Testis (tissue), 2 donors: ENCODE data around the gene AAK1.
"Not testable (repeated sequence)": the region's sequence is repeated elsewhere in the genome, so short reads cannot be mapped to it uniquely, and the experiment has no call there.

ENCODE experiments used
- POLR2A ChIP-seq: fragments of 450-650 bp; IDR thresholded peaks from one replicate; pipeline ENCODE4 v1.6.1; 2017; ENCODE audit warnings: antibody characterized with exemption, mild to moderate bottlenecking, moderate library complexity
- TF ChIP-seq, protein P1 (sequence below), 3 experiments: fragments of 450-650 bp in 2 of 3; fragments of 200-600 bp in 1 of 3; sonication (generic) in 1 of 3; IDR thresholded peaks; one replicate each; pipeline ENCODE4 v1.5.1; 2016 to 2019; ENCODE audit warnings: antibody characterized with exemption in 3 of 3, mild to moderate bottlenecking in 2 of 3, moderate library complexity in 1 of 3

DNA sequence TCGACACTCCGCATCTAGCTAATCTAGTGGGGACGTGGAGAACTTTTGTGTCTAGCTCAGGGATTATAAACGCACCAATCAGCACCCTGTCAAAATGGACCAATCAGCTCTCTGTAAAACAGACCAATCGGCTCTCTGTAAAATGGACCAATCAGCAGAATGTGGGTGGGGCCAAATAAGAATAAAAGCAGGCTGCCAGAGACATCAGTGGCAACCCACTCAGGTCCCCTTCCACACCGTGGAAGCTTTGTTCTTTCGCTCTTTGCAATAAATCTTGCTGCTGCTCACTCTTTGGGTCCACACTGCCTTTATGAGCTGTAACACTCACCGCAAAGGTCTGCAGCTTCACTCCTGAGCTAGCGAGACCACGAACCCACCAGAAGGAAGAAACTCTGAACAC is 20.7 kb downstream of the AAK1 start:
- TF ChIP-seq, protein P1, sequence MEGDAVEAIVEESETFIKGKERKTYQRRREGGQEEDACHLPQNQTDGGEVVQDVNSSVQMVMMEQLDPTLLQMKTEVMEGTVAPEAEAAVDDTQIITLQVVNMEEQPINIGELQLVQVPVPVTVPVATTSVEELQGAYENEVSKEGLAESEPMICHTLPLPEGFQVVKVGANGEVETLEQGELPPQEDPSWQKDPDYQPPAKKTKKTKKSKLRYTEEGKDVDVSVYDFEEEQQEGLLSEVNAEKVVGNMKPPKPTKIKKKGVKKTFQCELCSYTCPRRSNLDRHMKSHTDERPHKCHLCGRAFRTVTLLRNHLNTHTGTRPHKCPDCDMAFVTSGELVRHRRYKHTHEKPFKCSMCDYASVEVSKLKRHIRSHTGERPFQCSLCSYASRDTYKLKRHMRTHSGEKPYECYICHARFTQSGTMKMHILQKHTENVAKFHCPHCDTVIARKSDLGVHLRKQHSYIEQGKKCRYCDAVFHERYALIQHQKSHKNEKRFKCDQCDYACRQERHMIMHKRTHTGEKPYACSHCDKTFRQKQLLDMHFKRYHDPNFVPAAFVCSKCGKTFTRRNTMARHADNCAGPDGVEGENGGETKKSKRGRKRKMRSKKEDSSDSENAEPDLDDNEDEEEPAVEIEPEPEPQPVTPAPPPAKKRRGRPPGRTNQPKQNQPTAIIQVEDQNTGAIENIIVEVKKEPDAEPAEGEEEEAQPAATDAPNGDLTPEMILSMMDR (IDR thresholded peaks at IDR 0.05), result not testable (repeated sequence)
- TF ChIP-seq POLR2A, result not testable (repeated sequence)
